H1 (cell line): ENCODE measurements around the gene C16orf95. TPM values are rescaled to one million over a fixed set of nuclear protein-coding genes. Genes with fewer than 3 reads are reported as not detected.

Experiments used
- ASH2L ChIP-seq: fragments of 200-600, 300-600 bp; sonication (generic); IDR thresholded peaks from one replicate; pipeline ENCODE4 v1.7.1; 2017; ENCODE audit warnings: low read length
- EP300 ChIP-seq, 2 experiments: IDR thresholded peaks; 1 replicate in 1 of 2; 2 replicates in 1 of 2; pipeline ENCODE4 v1.6.1; 2011 to 2012; ENCODE audit warnings: low read depth in 2 of 2, low read length in 2 of 2, mild to moderate bottlenecking in 2 of 2, borderline replicate concordance in 1 of 2, inconsistent platforms in 1 of 2, moderate library complexity in 1 of 2
- JUN ChIP-seq: IDR thresholded peaks from 2 replicates; pipeline ENCODE4 v1.6.1; 2011; ENCODE audit warnings: low read depth, mild to moderate bottlenecking, improper control_type of control experiment, low read length
- JUND ChIP-seq: IDR thresholded peaks from 2 replicates; pipeline ENCODE4 v1.6.1; 2011; ENCODE audit warnings: mild to moderate bottlenecking, improper control_type of control experiment, low read length
- KDM5A ChIP-seq: fragments of 200-600 bp; IDR thresholded peaks from 2 replicates; pipeline ENCODE4 v1.7.1; 2012; ENCODE audit warnings: mild to moderate bottlenecking, low read length, inconsistent platforms, mixed read lengths
- MAFK ChIP-seq: IDR thresholded peaks from 2 replicates; pipeline ENCODE4 v1.6.1; 2012; ENCODE audit warnings: low read depth, mild to moderate bottlenecking, improper control_type of control experiment, low read length
- RAD21 ChIP-seq, 2 experiments: IDR thresholded peaks in 1 of 2; conservative IDR thresholded peaks in 1 of 2; 2 replicates each; pipeline ENCODE4 v1.6.1; 2011; ENCODE audit warnings: low read depth in 2 of 2, low read length in 2 of 2, improper control_type of control experiment in 1 of 2, inconsistent platforms in 1 of 2, mild to moderate bottlenecking in 1 of 2, moderate library complexity in 1 of 2
- SAP30 ChIP-seq: fragments of 300-600 bp; sonication (generic); IDR thresholded peaks from 2 replicates; pipeline ENCODE4 v1.7.1; 2012; ENCODE audit warnings: low read length, moderate library complexity, mild to moderate bottlenecking, inconsistent platforms; ENCODE audit not compliant: insufficient read depth, insufficient replicate concordance
- polyA plus RNA-seq, 7 experiments: library from polyadenylated mRNA; depleted of rRNA in 3 of 7; stranded (reverse) in 5 of 7; unstranded in 2 of 7; fragments of >200 nt in 5 of 7; fragments of 200-250 nt in 2 of 7; gene quantifications; 1 replicate in 5 of 7; 2 replicates in 1 of 7; 4 replicates in 1 of 7; pipeline versions ENCODE4 v1.2.1 to v1.2.3, GENCODE V29; 2011 to 2013; ENCODE audit warnings: missing spikeins in 2 of 7, mixed read lengths in 2 of 7
- total RNA-seq: library from RNA; stranded (reverse); fragmentation: NEBNext Ultra II Directional; extraction: Animal tissue kit (Norgen Biotek cat#: 25700); gene quantifications from 2 replicates; pipeline ENCODE4 v1.2.1, GENCODE V29; 2021
- TF ChIP-seq, protein P1 (sequence below): fragments of 300-600 bp; sonication (generic); IDR thresholded peaks from 2 replicates; pipeline ENCODE4 v1.7.1; 2012; ENCODE audit warnings: low read length, moderate library complexity, mild to moderate bottlenecking, inconsistent platforms; ENCODE audit not compliant: insufficient replicate concordance
- TF ChIP-seq, protein P2 (sequence below): IDR thresholded peaks from 2 replicates; pipeline ENCODE4 v1.6.1; 2012; ENCODE audit warnings: inconsistent platforms

C16orf95 gene
- total and polyA plus RNA-seq, 2 of the 8 experiments (the other 6 are each of a cell fraction or from before 2014, with no cell fraction given), result 5.0 to 5.4 TPM

DNA sequence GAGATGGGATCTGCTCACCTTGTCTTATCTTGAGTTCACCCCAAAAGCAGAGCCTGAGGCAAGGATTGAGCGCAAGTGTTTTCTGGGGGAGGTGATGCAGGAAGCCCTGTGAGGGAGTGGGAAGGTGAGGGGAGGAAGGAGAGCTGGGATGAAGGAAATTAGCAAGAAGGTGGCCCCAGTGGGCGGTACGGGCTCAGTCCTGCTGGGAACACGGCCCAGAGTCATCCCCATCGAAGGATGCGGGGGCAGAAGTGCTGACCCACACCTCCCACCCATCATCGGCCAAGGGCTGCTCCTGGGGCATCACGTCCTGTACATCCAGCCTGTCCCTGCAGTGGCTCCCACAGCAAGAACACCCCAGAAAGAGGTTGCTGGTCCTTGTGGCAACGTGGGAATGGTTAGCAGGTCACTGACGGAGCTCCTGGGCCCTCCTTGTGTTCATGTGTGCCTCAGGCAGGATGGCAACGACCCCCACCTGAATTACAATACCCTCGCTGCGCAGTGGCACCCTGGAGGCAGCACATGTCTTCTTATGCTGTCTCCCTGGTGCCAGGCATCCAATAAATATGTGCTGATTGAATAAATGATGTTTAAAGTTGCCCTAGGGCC, 18.2 kb downstream of the C16orf95 start (continued):
- TF ChIP-seq, protein P1, sequence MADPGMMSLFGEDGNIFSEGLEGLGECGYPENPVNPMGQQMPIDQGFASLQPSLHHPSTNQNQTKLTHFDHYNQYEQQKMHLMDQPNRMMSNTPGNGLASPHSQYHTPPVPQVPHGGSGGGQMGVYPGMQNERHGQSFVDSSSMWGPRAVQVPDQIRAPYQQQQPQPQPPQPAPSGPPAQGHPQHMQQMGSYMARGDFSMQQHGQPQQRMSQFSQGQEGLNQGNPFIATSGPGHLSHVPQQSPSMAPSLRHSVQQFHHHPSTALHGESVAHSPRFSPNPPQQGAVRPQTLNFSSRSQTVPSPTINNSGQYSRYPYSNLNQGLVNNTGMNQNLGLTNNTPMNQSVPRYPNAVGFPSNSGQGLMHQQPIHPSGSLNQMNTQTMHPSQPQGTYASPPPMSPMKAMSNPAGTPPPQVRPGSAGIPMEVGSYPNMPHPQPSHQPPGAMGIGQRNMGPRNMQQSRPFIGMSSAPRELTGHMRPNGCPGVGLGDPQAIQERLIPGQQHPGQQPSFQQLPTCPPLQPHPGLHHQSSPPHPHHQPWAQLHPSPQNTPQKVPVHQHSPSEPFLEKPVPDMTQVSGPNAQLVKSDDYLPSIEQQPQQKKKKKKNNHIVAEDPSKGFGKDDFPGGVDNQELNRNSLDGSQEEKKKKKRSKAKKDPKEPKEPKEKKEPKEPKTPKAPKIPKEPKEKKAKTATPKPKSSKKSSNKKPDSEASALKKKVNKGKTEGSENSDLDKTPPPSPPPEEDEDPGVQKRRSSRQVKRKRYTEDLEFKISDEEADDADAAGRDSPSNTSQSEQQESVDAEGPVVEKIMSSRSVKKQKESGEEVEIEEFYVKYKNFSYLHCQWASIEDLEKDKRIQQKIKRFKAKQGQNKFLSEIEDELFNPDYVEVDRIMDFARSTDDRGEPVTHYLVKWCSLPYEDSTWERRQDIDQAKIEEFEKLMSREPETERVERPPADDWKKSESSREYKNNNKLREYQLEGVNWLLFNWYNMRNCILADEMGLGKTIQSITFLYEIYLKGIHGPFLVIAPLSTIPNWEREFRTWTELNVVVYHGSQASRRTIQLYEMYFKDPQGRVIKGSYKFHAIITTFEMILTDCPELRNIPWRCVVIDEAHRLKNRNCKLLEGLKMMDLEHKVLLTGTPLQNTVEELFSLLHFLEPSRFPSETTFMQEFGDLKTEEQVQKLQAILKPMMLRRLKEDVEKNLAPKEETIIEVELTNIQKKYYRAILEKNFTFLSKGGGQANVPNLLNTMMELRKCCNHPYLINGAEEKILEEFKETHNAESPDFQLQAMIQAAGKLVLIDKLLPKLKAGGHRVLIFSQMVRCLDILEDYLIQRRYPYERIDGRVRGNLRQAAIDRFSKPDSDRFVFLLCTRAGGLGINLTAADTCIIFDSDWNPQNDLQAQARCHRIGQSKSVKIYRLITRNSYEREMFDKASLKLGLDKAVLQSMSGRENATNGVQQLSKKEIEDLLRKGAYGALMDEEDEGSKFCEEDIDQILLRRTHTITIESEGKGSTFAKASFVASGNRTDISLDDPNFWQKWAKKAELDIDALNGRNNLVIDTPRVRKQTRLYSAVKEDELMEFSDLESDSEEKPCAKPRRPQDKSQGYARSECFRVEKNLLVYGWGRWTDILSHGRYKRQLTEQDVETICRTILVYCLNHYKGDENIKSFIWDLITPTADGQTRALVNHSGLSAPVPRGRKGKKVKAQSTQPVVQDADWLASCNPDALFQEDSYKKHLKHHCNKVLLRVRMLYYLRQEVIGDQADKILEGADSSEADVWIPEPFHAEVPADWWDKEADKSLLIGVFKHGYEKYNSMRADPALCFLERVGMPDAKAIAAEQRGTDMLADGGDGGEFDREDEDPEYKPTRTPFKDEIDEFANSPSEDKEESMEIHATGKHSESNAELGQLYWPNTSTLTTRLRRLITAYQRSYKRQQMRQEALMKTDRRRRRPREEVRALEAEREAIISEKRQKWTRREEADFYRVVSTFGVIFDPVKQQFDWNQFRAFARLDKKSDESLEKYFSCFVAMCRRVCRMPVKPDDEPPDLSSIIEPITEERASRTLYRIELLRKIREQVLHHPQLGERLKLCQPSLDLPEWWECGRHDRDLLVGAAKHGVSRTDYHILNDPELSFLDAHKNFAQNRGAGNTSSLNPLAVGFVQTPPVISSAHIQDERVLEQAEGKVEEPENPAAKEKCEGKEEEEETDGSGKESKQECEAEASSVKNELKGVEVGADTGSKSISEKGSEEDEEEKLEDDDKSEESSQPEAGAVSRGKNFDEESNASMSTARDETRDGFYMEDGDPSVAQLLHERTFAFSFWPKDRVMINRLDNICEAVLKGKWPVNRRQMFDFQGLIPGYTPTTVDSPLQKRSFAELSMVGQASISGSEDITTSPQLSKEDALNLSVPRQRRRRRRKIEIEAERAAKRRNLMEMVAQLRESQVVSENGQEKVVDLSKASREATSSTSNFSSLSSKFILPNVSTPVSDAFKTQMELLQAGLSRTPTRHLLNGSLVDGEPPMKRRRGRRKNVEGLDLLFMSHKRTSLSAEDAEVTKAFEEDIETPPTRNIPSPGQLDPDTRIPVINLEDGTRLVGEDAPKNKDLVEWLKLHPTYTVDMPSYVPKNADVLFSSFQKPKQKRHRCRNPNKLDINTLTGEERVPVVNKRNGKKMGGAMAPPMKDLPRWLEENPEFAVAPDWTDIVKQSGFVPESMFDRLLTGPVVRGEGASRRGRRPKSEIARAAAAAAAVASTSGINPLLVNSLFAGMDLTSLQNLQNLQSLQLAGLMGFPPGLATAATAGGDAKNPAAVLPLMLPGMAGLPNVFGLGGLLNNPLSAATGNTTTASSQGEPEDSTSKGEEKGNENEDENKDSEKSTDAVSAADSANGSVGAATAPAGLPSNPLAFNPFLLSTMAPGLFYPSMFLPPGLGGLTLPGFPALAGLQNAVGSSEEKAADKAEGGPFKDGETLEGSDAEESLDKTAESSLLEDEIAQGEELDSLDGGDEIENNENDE, result no peak
- no peak for TF ChIP-seq ASH2L
- TF ChIP-seq RAD21 (IDR thresholded peaks at IDR 0.05 in 1 of 2, conservative IDR thresholded peaks at IDR 0.05 in 1 of 2; ENCODE audit: low read depth in 2 of 2, low read length in 2 of 2), result no peak
- TF ChIP-seq KDM5A, result no peak
- TF ChIP-seq SAP30, result no peak
- TF ChIP-seq, protein P2, sequence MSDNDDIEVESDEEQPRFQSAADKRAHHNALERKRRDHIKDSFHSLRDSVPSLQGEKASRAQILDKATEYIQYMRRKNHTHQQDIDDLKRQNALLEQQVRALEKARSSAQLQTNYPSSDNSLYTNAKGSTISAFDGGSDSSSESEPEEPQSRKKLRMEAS, result no peak
- TF ChIP-seq EP300 (IDR thresholded peaks at IDR 0.05; ENCODE audit: borderline replicate concordance in 1 of 2, low read depth in 2 of 2, low read length in 2 of 2), result no peak
- no peak for TF ChIP-seq JUN
- no peak for TF ChIP-seq JUND
- no peak for TF ChIP-seq MAFK
